H1 (cell line): Measurements from ENCODE around the gene ERP29. TPM values are rescaled to one million over a fixed set of nuclear protein-coding genes. Genes with fewer than 3 reads are reported as not detected.

Experiments
- ASH2L ChIP-seq: fragments of 200-600, 300-600 bp; sonication (generic); IDR thresholded peaks from one replicate; pipeline ENCODE4 v1.7.1; 2017; ENCODE audit warnings: low read length
- CEBPB ChIP-seq: IDR thresholded peaks from 2 replicates; pipeline ENCODE4 v1.6.1; 2012; ENCODE audit warnings: low read depth, low read length
- JUN ChIP-seq: IDR thresholded peaks from 2 replicates; pipeline ENCODE4 v1.6.1; 2011; ENCODE audit warnings: low read depth, mild to moderate bottlenecking, improper control_type of control experiment, low read length
- POLR2A ChIP-seq, 2 experiments: IDR thresholded peaks; 1 replicate in 1 of 2; 2 replicates in 1 of 2; pipeline ENCODE4 v1.6.1; 2011; ENCODE audit warnings: low read depth in 2 of 2, low read length in 2 of 2, mild to moderate bottlenecking in 2 of 2; ENCODE audit errors: control extremely low read depth in 1 of 2
- SIN3A ChIP-seq, 2 experiments: IDR thresholded peaks in 1 of 2; conservative IDR thresholded peaks in 1 of 2; 2 replicates each; pipeline ENCODE4 v1.6.1; 2011 to 2012; ENCODE audit warnings: low read length in 2 of 2, improper control_type of control experiment in 1 of 2, low read depth in 1 of 2, mild to moderate bottlenecking in 1 of 2
- polyA plus RNA-seq, 7 experiments: library from polyadenylated mRNA; depleted of rRNA in 3 of 7; stranded (reverse) in 5 of 7; unstranded in 2 of 7; fragments of >200 nt in 5 of 7; fragments of 200-250 nt in 2 of 7; gene quantifications; 1 replicate in 5 of 7; 2 replicates in 1 of 7; 4 replicates in 1 of 7; pipeline versions ENCODE4 v1.2.1 to v1.2.3, GENCODE V29; 2011 to 2013; ENCODE audit warnings: missing spikeins in 2 of 7, mixed read lengths in 2 of 7
- total RNA-seq: library from RNA; stranded (reverse); fragmentation: NEBNext Ultra II Directional; extraction: Animal tissue kit (Norgen Biotek cat#: 25700); gene quantifications from 2 replicates; pipeline ENCODE4 v1.2.1, GENCODE V29; 2021
- TF ChIP-seq, protein P1 (sequence below): fragments of 300-600 bp; sonication (generic); IDR thresholded peaks from 2 replicates; pipeline ENCODE4 v1.7.1; 2012; ENCODE audit warnings: low read length, moderate library complexity, mild to moderate bottlenecking, inconsistent platforms; ENCODE audit not compliant: insufficient replicate concordance
- TF ChIP-seq, protein P2 (sequence below): IDR thresholded peaks from 2 replicates; pipeline ENCODE4 v1.6.1; 2012; ENCODE audit warnings: inconsistent platforms
- TF ChIP-seq, protein P3 (sequence below): IDR thresholded peaks from 2 replicates; pipeline ENCODE4 v1.6.1; 2011; ENCODE audit warnings: low read depth, mild to moderate bottlenecking, low read length; ENCODE audit not compliant: insufficient read depth

ERP29 gene
- total and polyA plus RNA-seq, 2 of the 8 experiments (the other 6 are each of a cell fraction or from before 2014, with no cell fraction given) = 88.7 to 171 TPM

DNA sequence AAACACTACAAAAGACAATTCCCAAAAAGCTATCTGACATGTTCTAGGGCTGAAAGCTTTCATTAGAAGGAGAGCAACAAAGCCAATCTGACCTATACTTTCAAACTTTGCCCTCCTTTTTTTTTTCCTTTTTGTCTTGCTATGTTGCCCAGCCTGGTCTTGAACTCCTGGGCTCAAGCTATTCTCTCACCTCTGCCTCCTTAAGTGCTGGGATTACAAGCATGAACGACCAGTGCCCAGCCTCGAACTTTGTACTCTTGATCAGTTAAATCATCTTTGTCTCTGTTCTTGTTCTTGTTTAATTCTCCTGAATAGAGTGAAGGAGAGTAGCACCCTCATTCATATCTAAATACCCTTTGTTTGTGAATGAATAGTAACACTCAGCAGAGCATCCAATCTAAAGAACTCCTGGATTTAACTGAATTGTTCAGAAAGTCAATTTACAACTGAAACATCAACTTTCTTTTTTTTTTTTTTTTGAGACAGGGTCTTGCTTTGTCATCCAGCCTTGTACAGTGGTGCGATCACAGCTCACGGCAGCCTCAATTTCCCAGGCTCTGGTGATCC, 22.1 kb downstream of the ERP29 start (continued):
- TF ChIP-seq, protein P1, sequence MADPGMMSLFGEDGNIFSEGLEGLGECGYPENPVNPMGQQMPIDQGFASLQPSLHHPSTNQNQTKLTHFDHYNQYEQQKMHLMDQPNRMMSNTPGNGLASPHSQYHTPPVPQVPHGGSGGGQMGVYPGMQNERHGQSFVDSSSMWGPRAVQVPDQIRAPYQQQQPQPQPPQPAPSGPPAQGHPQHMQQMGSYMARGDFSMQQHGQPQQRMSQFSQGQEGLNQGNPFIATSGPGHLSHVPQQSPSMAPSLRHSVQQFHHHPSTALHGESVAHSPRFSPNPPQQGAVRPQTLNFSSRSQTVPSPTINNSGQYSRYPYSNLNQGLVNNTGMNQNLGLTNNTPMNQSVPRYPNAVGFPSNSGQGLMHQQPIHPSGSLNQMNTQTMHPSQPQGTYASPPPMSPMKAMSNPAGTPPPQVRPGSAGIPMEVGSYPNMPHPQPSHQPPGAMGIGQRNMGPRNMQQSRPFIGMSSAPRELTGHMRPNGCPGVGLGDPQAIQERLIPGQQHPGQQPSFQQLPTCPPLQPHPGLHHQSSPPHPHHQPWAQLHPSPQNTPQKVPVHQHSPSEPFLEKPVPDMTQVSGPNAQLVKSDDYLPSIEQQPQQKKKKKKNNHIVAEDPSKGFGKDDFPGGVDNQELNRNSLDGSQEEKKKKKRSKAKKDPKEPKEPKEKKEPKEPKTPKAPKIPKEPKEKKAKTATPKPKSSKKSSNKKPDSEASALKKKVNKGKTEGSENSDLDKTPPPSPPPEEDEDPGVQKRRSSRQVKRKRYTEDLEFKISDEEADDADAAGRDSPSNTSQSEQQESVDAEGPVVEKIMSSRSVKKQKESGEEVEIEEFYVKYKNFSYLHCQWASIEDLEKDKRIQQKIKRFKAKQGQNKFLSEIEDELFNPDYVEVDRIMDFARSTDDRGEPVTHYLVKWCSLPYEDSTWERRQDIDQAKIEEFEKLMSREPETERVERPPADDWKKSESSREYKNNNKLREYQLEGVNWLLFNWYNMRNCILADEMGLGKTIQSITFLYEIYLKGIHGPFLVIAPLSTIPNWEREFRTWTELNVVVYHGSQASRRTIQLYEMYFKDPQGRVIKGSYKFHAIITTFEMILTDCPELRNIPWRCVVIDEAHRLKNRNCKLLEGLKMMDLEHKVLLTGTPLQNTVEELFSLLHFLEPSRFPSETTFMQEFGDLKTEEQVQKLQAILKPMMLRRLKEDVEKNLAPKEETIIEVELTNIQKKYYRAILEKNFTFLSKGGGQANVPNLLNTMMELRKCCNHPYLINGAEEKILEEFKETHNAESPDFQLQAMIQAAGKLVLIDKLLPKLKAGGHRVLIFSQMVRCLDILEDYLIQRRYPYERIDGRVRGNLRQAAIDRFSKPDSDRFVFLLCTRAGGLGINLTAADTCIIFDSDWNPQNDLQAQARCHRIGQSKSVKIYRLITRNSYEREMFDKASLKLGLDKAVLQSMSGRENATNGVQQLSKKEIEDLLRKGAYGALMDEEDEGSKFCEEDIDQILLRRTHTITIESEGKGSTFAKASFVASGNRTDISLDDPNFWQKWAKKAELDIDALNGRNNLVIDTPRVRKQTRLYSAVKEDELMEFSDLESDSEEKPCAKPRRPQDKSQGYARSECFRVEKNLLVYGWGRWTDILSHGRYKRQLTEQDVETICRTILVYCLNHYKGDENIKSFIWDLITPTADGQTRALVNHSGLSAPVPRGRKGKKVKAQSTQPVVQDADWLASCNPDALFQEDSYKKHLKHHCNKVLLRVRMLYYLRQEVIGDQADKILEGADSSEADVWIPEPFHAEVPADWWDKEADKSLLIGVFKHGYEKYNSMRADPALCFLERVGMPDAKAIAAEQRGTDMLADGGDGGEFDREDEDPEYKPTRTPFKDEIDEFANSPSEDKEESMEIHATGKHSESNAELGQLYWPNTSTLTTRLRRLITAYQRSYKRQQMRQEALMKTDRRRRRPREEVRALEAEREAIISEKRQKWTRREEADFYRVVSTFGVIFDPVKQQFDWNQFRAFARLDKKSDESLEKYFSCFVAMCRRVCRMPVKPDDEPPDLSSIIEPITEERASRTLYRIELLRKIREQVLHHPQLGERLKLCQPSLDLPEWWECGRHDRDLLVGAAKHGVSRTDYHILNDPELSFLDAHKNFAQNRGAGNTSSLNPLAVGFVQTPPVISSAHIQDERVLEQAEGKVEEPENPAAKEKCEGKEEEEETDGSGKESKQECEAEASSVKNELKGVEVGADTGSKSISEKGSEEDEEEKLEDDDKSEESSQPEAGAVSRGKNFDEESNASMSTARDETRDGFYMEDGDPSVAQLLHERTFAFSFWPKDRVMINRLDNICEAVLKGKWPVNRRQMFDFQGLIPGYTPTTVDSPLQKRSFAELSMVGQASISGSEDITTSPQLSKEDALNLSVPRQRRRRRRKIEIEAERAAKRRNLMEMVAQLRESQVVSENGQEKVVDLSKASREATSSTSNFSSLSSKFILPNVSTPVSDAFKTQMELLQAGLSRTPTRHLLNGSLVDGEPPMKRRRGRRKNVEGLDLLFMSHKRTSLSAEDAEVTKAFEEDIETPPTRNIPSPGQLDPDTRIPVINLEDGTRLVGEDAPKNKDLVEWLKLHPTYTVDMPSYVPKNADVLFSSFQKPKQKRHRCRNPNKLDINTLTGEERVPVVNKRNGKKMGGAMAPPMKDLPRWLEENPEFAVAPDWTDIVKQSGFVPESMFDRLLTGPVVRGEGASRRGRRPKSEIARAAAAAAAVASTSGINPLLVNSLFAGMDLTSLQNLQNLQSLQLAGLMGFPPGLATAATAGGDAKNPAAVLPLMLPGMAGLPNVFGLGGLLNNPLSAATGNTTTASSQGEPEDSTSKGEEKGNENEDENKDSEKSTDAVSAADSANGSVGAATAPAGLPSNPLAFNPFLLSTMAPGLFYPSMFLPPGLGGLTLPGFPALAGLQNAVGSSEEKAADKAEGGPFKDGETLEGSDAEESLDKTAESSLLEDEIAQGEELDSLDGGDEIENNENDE = no peak
- TF ChIP-seq, protein P2, sequence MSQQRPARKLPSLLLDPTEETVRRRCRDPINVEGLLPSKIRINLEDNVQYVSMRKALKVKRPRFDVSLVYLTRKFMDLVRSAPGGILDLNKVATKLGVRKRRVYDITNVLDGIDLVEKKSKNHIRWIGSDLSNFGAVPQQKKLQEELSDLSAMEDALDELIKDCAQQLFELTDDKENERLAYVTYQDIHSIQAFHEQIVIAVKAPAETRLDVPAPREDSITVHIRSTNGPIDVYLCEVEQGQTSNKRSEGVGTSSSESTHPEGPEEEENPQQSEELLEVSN = no peak
- no peak for TF ChIP-seq JUN
- TF ChIP-seq SIN3A (conservative IDR thresholded peaks at IDR 0.05 in 1 of 2, IDR thresholded peaks at IDR 0.05 in 1 of 2; ENCODE audit: low read depth in 1 of 2, low read length in 2 of 2) = no peak
- TF ChIP-seq, protein P3, sequence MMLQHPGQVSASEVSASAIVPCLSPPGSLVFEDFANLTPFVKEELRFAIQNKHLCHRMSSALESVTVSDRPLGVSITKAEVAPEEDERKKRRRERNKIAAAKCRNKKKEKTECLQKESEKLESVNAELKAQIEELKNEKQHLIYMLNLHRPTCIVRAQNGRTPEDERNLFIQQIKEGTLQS = no peak
- no peak for TF ChIP-seq CEBPB
- no peak for TF ChIP-seq POLR2A (IDR thresholded peaks at IDR 0.05; ENCODE audit: control extremely low read depth in 1 of 2, low read depth in 2 of 2, low read length in 2 of 2)
- no peak for TF ChIP-seq ASH2L
